GM12878 (cell line): ENCODE measurements around the gene OSTN. TPM values are rescaled to one million over a fixed set of nuclear protein-coding genes. Genes with fewer than 3 reads are reported as not detected.

Experiments
- ATAC-seq: fragments of 200-7000 bp; cut with Tn5 transposase; 3 replicates; pipeline ENCODE4 v1.9.1; 2020; ENCODE audit warnings: mild to moderate bottlenecking, moderate library complexity
- BruUV-seq: library from RNA; stranded (reverse); fragments of 400-500 nt; replicated peaks from 2 replicates; lab custom pipeline; 2021; lab: Mats Ljungman, UMichigan
- CTCF ChIA-PET: fragments of 300-600 bp; sonication (Branson Sonifier 250); formaldehyde crosslinking; extraction: SDS; loops from one replicate; lab custom pipeline; 2021; ENCODE audit warnings: inconsistent platforms; lab: Yijun Ruan, JAX
- POLR2A ChIA-PET: fragments of 350-600 bp; formaldehyde crosslinking; extraction: SDS; loops from one replicate; lab custom pipeline; 2021; ENCODE audit warnings: inconsistent platforms; lab: Charles Lee
- RAD21 ChIA-PET: fragments of 300-600 bp; sonication (Branson Sonifier 250); formaldehyde crosslinking; loops from one replicate; lab custom pipeline; 2023; ENCODE audit warnings: antibody characterized with exemption; ENCODE audit not compliant: unreplicated experiment; lab: Charles Lee
- SMC1A ChIA-PET: fragments of 300-600 bp; sonication (Branson Sonifier 250); formaldehyde crosslinking; loops from one replicate; lab custom pipeline; 2023; ENCODE audit not compliant: unreplicated experiment, uncharacterized antibody; lab: Charles Lee
- DNase-seq: peaks from one replicate; pipeline ENCODE4 v3.0.0-alpha.2; 2011; ENCODE audit warnings: low read depth, low spot score
- FAIRE-seq: peaks from 3 replicates; lab custom pipeline; 2011; peaks lifted over from hg19 to GRCh38; lab: Jason Lieb, UNC
- H2AFZ ChIP-seq: 2 replicates; pipeline ENCODE4 v1.6.0; 2011; ENCODE audit warnings: low read depth, low read length, control low read depth; ENCODE audit not compliant: control insufficient read depth
- H3K27ac ChIP-seq: 2 replicates; pipeline ENCODE4 v1.5.1; 2011; ENCODE audit warnings: control low read depth; ENCODE audit not compliant: control insufficient read depth, insufficient read depth
- H3K27me3 ChIP-seq, 2 experiments: replicated peaks in 1 of 2; 2 replicates each; pipeline versions ENCODE4 v1.6.0 to v1.6.1; 2011; ENCODE audit warnings: low read length in 1 of 2; ENCODE audit not compliant: control insufficient read depth in 2 of 2, insufficient read depth in 2 of 2
- H3K36me3 ChIP-seq, 2 experiments: 2 replicates each; pipeline ENCODE4 v1.5.1; 2011; ENCODE audit warnings: low read length in 1 of 2; ENCODE audit not compliant: control insufficient read depth in 2 of 2, insufficient read depth in 2 of 2
- H3K4me1 ChIP-seq: 2 replicates; pipeline ENCODE4 v1.6.1; 2011; ENCODE audit warnings: mild to moderate bottlenecking, low read length, moderate library complexity, mixed read lengths; ENCODE audit not compliant: control insufficient read depth, insufficient read depth
- H3K4me2 ChIP-seq: 2 replicates; pipeline ENCODE4 v1.6.0; 2011; ENCODE audit warnings: control low read depth; ENCODE audit not compliant: control insufficient read depth, insufficient read depth
- H3K4me3 ChIP-seq: fragments of 200-600 bp; sonication (generic); 2 replicates; pipeline ENCODE4 v1.5.1; 2016
- H3K79me2 ChIP-seq: 2 replicates; pipeline ENCODE4 v1.6.0; 2011; ENCODE audit warnings: low read length; ENCODE audit not compliant: control insufficient read depth, insufficient read depth
- H3K9ac ChIP-seq: 2 replicates; pipeline ENCODE4 v1.8.0; 2011; ENCODE audit warnings: low read length, control low read depth, mixed read lengths; ENCODE audit not compliant: control insufficient read depth, insufficient read depth
- H3K9me3 ChIP-seq: replicated peaks from 3 replicates; pipeline ENCODE4 v1.5.1; 2011; ENCODE audit warnings: mild to moderate bottlenecking, low read length; ENCODE audit not compliant: control insufficient read depth, insufficient read depth
- H4K20me1 ChIP-seq: 2 replicates; pipeline ENCODE4 v1.6.0; 2011; ENCODE audit not compliant: control insufficient read depth, insufficient read depth
- BCL3 ChIP-seq: IDR thresholded peaks from 2 replicates; pipeline ENCODE4 v1.6.1; 2011; ENCODE audit warnings: borderline replicate concordance, low read depth, mild to moderate bottlenecking, moderate library complexity, low read length; ENCODE audit not compliant: insufficient read depth, poor library complexity, severe bottlenecking
- BCLAF1 ChIP-seq: fragments of 450-650 bp; IDR thresholded peaks from 2 replicates; pipeline ENCODE4 v1.6.1; 2017; ENCODE audit warnings: antibody characterized with exemption, mild to moderate bottlenecking, moderate library complexity
- BHLHE40 ChIP-seq, 2 experiments: fragments of 450-650 bp in 1 of 2; IDR thresholded peaks; 2 replicates each; pipeline ENCODE4 v1.6.1; 2011 to 2017; ENCODE audit warnings: low read depth in 2 of 2, borderline replicate concordance in 1 of 2, improper control_type of control experiment in 1 of 2, low read length in 1 of 2, mild to moderate bottlenecking in 1 of 2
- HDAC2 ChIP-seq: fragments of 200-600 bp; sonication (generic); IDR thresholded peaks from 2 replicates; pipeline ENCODE4 v1.6.1; 2017
- KLF5 ChIP-seq: fragments of 450-650 bp; IDR thresholded peaks from 2 replicates; pipeline ENCODE4 v1.6.1; 2014; ENCODE audit warnings: mild to moderate bottlenecking; ENCODE audit not compliant: partially characterized antibody
- PKNOX1 ChIP-seq: fragments of 450-650 bp; IDR thresholded peaks from 2 replicates; pipeline ENCODE4 v1.6.1; 2016; ENCODE audit warnings: mild to moderate bottlenecking
- POLR2A ChIP-seq: IDR thresholded peaks from 2 replicates; pipeline ENCODE4 v1.6.1; 2011; ENCODE audit warnings: low read depth, mild to moderate bottlenecking, low read length
- USF1 ChIP-seq: IDR thresholded peaks from 2 replicates; pipeline ENCODE4 v1.6.1; 2011; ENCODE audit warnings: borderline replicate concordance, low read depth, mild to moderate bottlenecking, moderate library complexity, mixed read lengths, low read length; ENCODE audit not compliant: insufficient read depth; ENCODE audit errors: extremely low read length
- WGBS: methylation state at CpG from one replicate; pipeline ENCODE4 v1.1.6; 2016; ENCODE audit warnings: low lambda C conversion rate; ENCODE audit not compliant: insufficient replicate concordance, insufficient coverage; ENCODE audit errors: missing lambda C conversion rate; 5-methylcytosine and 5-hydroxymethylcytosine counted together
- in situ Hi-C: fragments of 300-500 bp; cut with MboI; formaldehyde crosslinking; loops from 9 replicates; pipeline ENCODE4 v1.14.3; 2018; ENCODE audit warnings: mixed read lengths
- intact Hi-C: fragments of 100-400 bp; cut with micrococcal nuclease; formaldehyde crosslinking; loops from one replicate; pipeline ENCODE4 v1.14.2; 2022; ENCODE audit not compliant: unreplicated experiment
- polyA plus RNA-seq, 11 experiments: library from polyadenylated mRNA; depleted of rRNA in 4 of 11; unstranded in 6 of 11; stranded (reverse) in 5 of 11; fragments of >200 nt; fragmentation: Nextera tagmentation in 4 of 11; fragmentation: Illumina TruSeq in 1 of 11; extraction: Ambion mirVana in 4 of 11; extraction: Trizol in 1 of 11; gene quantifications; 1 replicate in 1 of 11; 2 replicates in 10 of 11; pipeline versions ENCODE4 v1.2.1 to v1.2.3, GENCODE V29; 2011 to 2016; ENCODE audit warnings: inconsistent platforms in 2 of 11, missing spikeins in 2 of 11, low read depth in 1 of 11
- total RNA-seq, 4 experiments: library from RNA; depleted of rRNA in 3 of 4; stranded (reverse); fragments of >200 nt in 3 of 4; fragmentation: Illumina TruSeq in 1 of 4; extraction: Trizol in 1 of 4; gene quantifications; 2 replicates each; pipeline versions ENCODE4 v1.2.1 to v1.2.3, GENCODE V29; 2013 to 2021

OSTN gene
- total and polyA plus RNA-seq, 10 of the 15 experiments (the other 5 are each of a cell fraction or from before 2014, with no cell fraction given), result 0.04 to 0.27 (median 0.06) TPM; not detected in 6

GRCh38 chr3:191303596-191303995 lies 104.6 kb downstream of the OSTN start:
- intact Hi-C loops (no loop called here), in situ Hi-C loops (no loop called here)
- ChIA-PET CTCF (interaction anchor here (1.5 to 1.7 kb wide), 2 partner anchors 12 to 14 kb away, joined by 3 to 4 read pairs; no protein-coding TSS in a partner anchor), POLR2A (interaction anchor here (0.6 to 1.2 kb wide), 3 partner anchors 15 to 63 kb away, joined by 3 to 5 read pairs (median 3); no protein-coding TSS in a partner anchor), SMC1A (interaction anchor here (1.1 to 1.5 kb wide), 3 partner anchors 34 to 56 kb away, joined by 3 to 5 read pairs (median 3); no protein-coding TSS in a partner anchor), RAD21 (no interaction called here)
- no peak for ATAC-seq
- WGBS, result 75% methylated on average over 3 of the region's 3 CpGs
- no peak overlapping the region for H3K9ac ChIP-seq
- peaks cover 25% of the 10 kb centered on the region for H3K4me1 ChIP-seq
- no peaks in the 10 kb centered on the region for H3K27me3 ChIP-seq
- no peak overlapping the region for H3K4me3 ChIP-seq
- no peak overlapping the region for H3K27ac ChIP-seq
- no peaks in the 10 kb centered on the region for H3K36me3 ChIP-seq
- H3K4me2 ChIP-seq, result no peak overlapping the region
- H4K20me1 ChIP-seq, result no peaks in the 10 kb centered on the region
- no peaks in the 10 kb centered on the region for H3K79me2 ChIP-seq
- no peak for FAIRE-seq
- no peak for DNase-seq
- no peak overlapping the region for H2AFZ ChIP-seq
- no TSS peak for BruUV-seq
- no peaks in the 10 kb centered on the region for H3K9me3 ChIP-seq
- TF ChIP-seq BHLHE40 (IDR thresholded peaks at IDR 0.05; ENCODE audit: borderline replicate concordance in 1 of 2, low read depth in 2 of 2, low read length in 1 of 2) (no peak), BCL3 (no peak), POLR2A (no peak), USF1 (no peak), KLF5 (no peak), HDAC2 (no peak), PKNOX1 (no peak), BCLAF1 (no peak)
